ENCODE measurements around the gene SLC7A4. TPM values are rescaled to one million over a fixed set of nuclear protein-coding genes. Genes with fewer than 3 reads are reported as not detected.
"Not testable (repeated sequence)": the region's sequence is repeated elsewhere in the genome, so short reads cannot be mapped to it uniquely, and the experiment has no call there.

SLC7A4 gene
- 1 to 10 TPM; 4.0 to 4.9 TPM for total RNA-seq
- long read RNA-seq, partial matches to known transcripts, result 3 of 6 reads
- long read RNA-seq, other reads (novel, unspliced or antisense), result 1 of 6 reads

- intact Hi-C loops (cut with DNase I, micrococcal nuclease), result no loop called here
- ATAC-seq, result peak; percentile 88
- DNase-seq, result peak in 1 of 2 donors; percentile 17
Measured at GRCh38 chr22:21032037-21032867, at the start of gene SLC7A4. Gene SLC7A4 (minus strand): TSS chr22:21032561. CDS start chr22:21031812, 749 bp downstream.

- intact Hi-C loops (cut with DNase I, micrococcal nuclease), result no loop called here
- DNase-seq, result no peak
- no peak for ATAC-seq
Measured at GRCh38 chr22:21080435-21081137, 48.2 kb upstream of the SLC7A4 start.

- ATAC-seq (no peak), DNase-seq (no peak)
- intact Hi-C loops (cut with DNase I, micrococcal nuclease), result no loop called here
Measured at GRCh38 chr22:21079493-21079892, 47.1 kb upstream of the SLC7A4 start.

GRCh38 chr22:21078916-21079315 lies 46.6 kb upstream of the SLC7A4 start:
- no peak for DNase-seq
- no peak for ATAC-seq
- intact Hi-C loops (cut with DNase I, micrococcal nuclease), result no loop called here

GRCh38 chr22:21077884-21078508 lies 45.6 kb upstream of the SLC7A4 start:
- no peak for ATAC-seq
- intact Hi-C loops (cut with DNase I, micrococcal nuclease), result no loop called here

GRCh38 chr22:21076912-21077625 lies 44.7 kb upstream of the SLC7A4 start:
- ATAC-seq, result no peak
- intact Hi-C loops (cut with DNase I, micrococcal nuclease), result no loop called here
- no peak for DNase-seq

More at GRCh38 chr22:21077884-21078508, 45.6 kb upstream of the SLC7A4 start:
- no peak for DNase-seq

- intact Hi-C loops (cut with DNase I, micrococcal nuclease), result no loop called here
- no peak for ATAC-seq
- no peak for DNase-seq
Measured at GRCh38 chr22:21075516-21076138, 43.3 kb upstream of the SLC7A4 start.

GRCh38 chr22:21074102-21074715 lies 41.8 kb upstream of the SLC7A4 start:
- no peak for DNase-seq
- intact Hi-C loops (cut with DNase I, micrococcal nuclease), result no loop called here

GRCh38 chr22:21073482-21073881 lies 41.1 kb upstream of the SLC7A4 start:
- intact Hi-C loops (cut with DNase I, micrococcal nuclease), result no loop called here
- DNase-seq (no peak), ATAC-seq (no peak)

More at GRCh38 chr22:21074102-21074715, 41.8 kb upstream of the SLC7A4 start:
- no peak for ATAC-seq

GRCh38 chr22:21073023-21073422 lies 40.7 kb upstream of the SLC7A4 start:
- intact Hi-C loops (cut with DNase I, micrococcal nuclease), result no loop called here
- DNase-seq (no peak), ATAC-seq (no peak)

GRCh38 chr22:21071796-21072195 lies 39.4 kb upstream of the SLC7A4 start:
- DNase-seq; intact Hi-C loops (cut with DNase I, micrococcal nuclease); ATAC-seq: not testable (repeated sequence)

GRCh38 chr22:21070690-21071615 lies 38.6 kb upstream of the SLC7A4 start:
- ATAC-seq, result no peak
- intact Hi-C loops (cut with DNase I, micrococcal nuclease), result no loop called here

GRCh38 chr22:21069375-21069774 lies 37.0 kb upstream of the SLC7A4 start:
- intact Hi-C loops (cut with DNase I, micrococcal nuclease), result no loop called here
- no peak for ATAC-seq
- no peak for DNase-seq

More at GRCh38 chr22:21070690-21071615, 38.6 kb upstream of the SLC7A4 start:
- no peak for DNase-seq

GRCh38 chr22:21068681-21069276 lies 36.4 kb upstream of the SLC7A4 start:
- no peak for ATAC-seq
- intact Hi-C loops (cut with DNase I, micrococcal nuclease), result no loop called here
- no peak for DNase-seq

- ATAC-seq (no peak), DNase-seq (no peak)
- intact Hi-C loops (cut with DNase I, micrococcal nuclease), result no loop called here
Measured at GRCh38 chr22:21067901-21068680, 35.7 kb upstream of the SLC7A4 start.
